GM12801 (cell line): ENCODE data around the gene ADGRL1.

Experiments
- CTCF ChIP-seq: IDR thresholded peaks from one replicate; pipeline ENCODE4 v1.5.1; 2011; ENCODE audit warnings: control low read depth; ENCODE audit not compliant: insufficient read length; ENCODE audit errors: extremely low read depth

Gene ADGRL1

GRCh38 chr19:14114439-14114838, 91.5 kb downstream of the ADGRL1 start:
- no peak for TF ChIP-seq CTCF

GRCh38 chr19:14113762-14114414, 92.1 kb downstream of the ADGRL1 start:
- TF ChIP-seq CTCF = no peak

GRCh38 chr19:14112809-14113385, 93.1 kb downstream of the ADGRL1 start:
- TF ChIP-seq CTCF = no peak

- no peak for TF ChIP-seq CTCF
Measured at GRCh38 chr19:14112051-14112808, 93.7 kb downstream of the ADGRL1 start.

GRCh38 chr19:14111486-14111885, 94.5 kb downstream of the ADGRL1 start:
- no peak for TF ChIP-seq CTCF

- TF ChIP-seq CTCF = no peak
Measured at GRCh38 chr19:14110650-14111049, 95.3 kb downstream of the ADGRL1 start.

GRCh38 chr19:14107581-14108461, 98.1 kb downstream of the ADGRL1 start:
- TF ChIP-seq CTCF = no peak
